Osteoblast (primary cell): ENCODE measurements around the gene TENM3. TPM values are rescaled to one million over a fixed set of nuclear protein-coding genes. Genes with fewer than 3 reads are reported as not detected.

Experiments used
- DNase-seq: peaks from one replicate; pipeline ENCODE4 v3.0.0; 2011; ENCODE audit warnings: low spot score, mixed read lengths; ENCODE audit not compliant: insufficient read length; ENCODE audit errors: missing footprints
- H2AFZ ChIP-seq: 2 replicates; pipeline ENCODE4 v1.6.0; 2011; ENCODE audit warnings: mild to moderate bottlenecking, low read length
- H3K27ac ChIP-seq: 2 replicates; pipeline ENCODE4 v1.5.1; 2011; ENCODE audit warnings: mild to moderate bottlenecking, low read depth, low read length, moderate library complexity
- H3K27me3 ChIP-seq: 2 replicates; pipeline ENCODE4 v1.6.0; 2012; ENCODE audit warnings: mild to moderate bottlenecking, control low read depth, inconsistent platforms, low read length, moderate library complexity; ENCODE audit not compliant: insufficient read depth
- H3K36me3 ChIP-seq: 2 replicates; pipeline ENCODE4 v1.5.1; 2011; ENCODE audit warnings: mild to moderate bottlenecking, low read length, control low read depth, moderate library complexity; ENCODE audit not compliant: insufficient read depth
- H3K4me1 ChIP-seq: 2 replicates; pipeline ENCODE4 v1.5.1; 2011; ENCODE audit warnings: mild to moderate bottlenecking, low read length, control low read depth, moderate library complexity; ENCODE audit not compliant: insufficient read depth
- H3K4me2 ChIP-seq: 2 replicates; pipeline ENCODE4 v1.6.0; 2011; ENCODE audit warnings: mild to moderate bottlenecking, low read length; ENCODE audit not compliant: insufficient read depth
- H3K4me3 ChIP-seq: fragments of 200-600 bp; sonication (generic); 3 replicates; pipeline ENCODE4 v1.5.1; 2012; ENCODE audit warnings: mild to moderate bottlenecking, low read length, inconsistent platforms; ENCODE audit not compliant: insufficient read depth
- H3K79me2 ChIP-seq: 2 replicates; pipeline ENCODE4 v1.6.0; 2012; ENCODE audit warnings: mild to moderate bottlenecking, low read length, control low read depth, inconsistent platforms; ENCODE audit not compliant: insufficient read depth
- H3K9me3 ChIP-seq: 2 replicates; pipeline ENCODE4 v1.5.1; 2011; ENCODE audit warnings: low read depth, low read length, control low read depth
- H4K20me1 ChIP-seq: 2 replicates; pipeline ENCODE4 v1.6.0; 2012; ENCODE audit warnings: mild to moderate bottlenecking, low read length, control low read depth; ENCODE audit not compliant: insufficient read depth
- CTCF ChIP-seq: IDR thresholded peaks from 2 replicates; pipeline ENCODE4 v1.5.1; 2011; ENCODE audit warnings: mild to moderate bottlenecking, low read depth, low read length, moderate library complexity; ENCODE audit errors: extremely low read depth
- total RNA-seq: library from RNA; depleted of rRNA; stranded (reverse); fragments of >200 nt; gene quantifications from 2 replicates; pipeline ENCODE4 v1.2.3, GENCODE V29; 2012

Gene TENM3
- total RNA-seq, 1 donor = 59.0 TPM

DNA sequence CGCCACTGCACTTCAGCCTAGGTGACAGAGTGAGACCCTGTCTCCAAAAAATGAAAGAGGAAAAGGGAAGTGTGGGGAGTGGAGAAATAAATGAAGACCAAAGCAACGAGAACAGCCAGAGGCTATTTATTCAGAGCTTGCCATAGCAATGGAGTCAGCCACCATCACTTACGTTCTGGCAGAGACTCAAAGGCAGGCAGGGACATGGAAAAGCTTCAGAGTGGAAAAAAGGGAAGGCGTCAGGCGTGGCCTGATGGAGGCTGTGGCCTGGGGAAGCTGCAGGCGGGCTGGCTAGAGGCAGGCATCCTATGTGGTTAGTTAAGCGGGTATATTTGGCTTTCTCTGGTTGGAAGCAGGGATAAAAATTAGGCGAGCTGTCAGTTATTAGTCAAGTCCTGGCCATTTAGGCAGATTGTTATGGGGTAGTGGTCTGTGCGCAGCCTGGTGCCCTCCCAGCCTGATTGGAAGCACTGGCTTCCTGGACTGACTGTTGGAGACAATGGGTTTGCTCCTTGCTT, 600.7 kb downstream of the TENM3 start:
- Histone ChIP-seq H3K9me3 (no peaks in the 10 kb centered on the region), H3K79me2 (no peaks in the 10 kb centered on the region), H3K27ac (no peak overlapping the region), H4K20me1 (no peaks in the 10 kb centered on the region), H3K4me2 (no peak overlapping the region), H3K4me3 (no peak overlapping the region), H3K4me1 (no peaks in the 10 kb centered on the region), H3K27me3 (peaks cover 9% of the 10 kb centered on the region), H3K36me3 (no peaks in the 10 kb centered on the region), H2AFZ (no peak overlapping the region)
- DNase-seq = no peak
- no peak for TF ChIP-seq CTCF

DNA sequence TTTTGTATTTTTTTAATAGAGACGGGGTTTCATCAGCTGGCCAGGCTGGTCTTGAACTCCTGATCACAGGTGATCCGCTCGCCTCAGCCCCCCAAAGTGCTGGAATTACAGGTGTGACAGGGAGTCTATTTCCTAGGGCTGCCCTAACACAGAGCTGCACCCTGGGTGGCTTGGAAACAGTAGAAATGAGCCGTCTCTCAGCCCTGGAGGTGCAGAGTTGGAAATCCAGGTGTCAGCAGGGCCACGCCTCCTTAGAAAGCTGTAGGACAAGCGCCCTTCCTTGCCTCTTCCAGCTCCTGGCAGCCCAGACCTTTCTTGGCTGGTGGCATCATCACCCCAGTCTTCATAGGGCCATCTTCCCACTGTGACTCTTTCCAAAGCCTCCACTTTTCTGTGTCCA, 602.4 kb downstream of the TENM3 start:
- no peaks in the 10 kb centered on the region for H3K79me2 ChIP-seq
- no peak overlapping the region for H3K4me3 ChIP-seq
- no peaks in the 10 kb centered on the region for H3K4me1 ChIP-seq
- no peak for DNase-seq
- no peaks in the 10 kb centered on the region for H4K20me1 ChIP-seq
- H3K36me3 ChIP-seq = no peaks in the 10 kb centered on the region
- TF ChIP-seq CTCF = no peak
- peaks cover 9% of the 10 kb centered on the region for H3K27me3 ChIP-seq
- no peak overlapping the region for H3K4me2 ChIP-seq
- H3K9me3 ChIP-seq = no peaks in the 10 kb centered on the region
- H3K27ac ChIP-seq = no peak overlapping the region
- H2AFZ ChIP-seq = no peak overlapping the region

- no peaks in the 10 kb centered on the region for H3K9me3 ChIP-seq
- no peaks in the 10 kb centered on the region for H3K4me1 ChIP-seq
- peaks cover 9% of the 10 kb centered on the region for H3K27me3 ChIP-seq
- no peak for TF ChIP-seq CTCF
- no peak overlapping the region for H3K4me2 ChIP-seq
- H3K79me2 ChIP-seq = no peaks in the 10 kb centered on the region
- no peaks in the 10 kb centered on the region for H3K36me3 ChIP-seq
- H3K4me3 ChIP-seq = no peak overlapping the region
- no peaks in the 10 kb centered on the region for H4K20me1 ChIP-seq
- H2AFZ ChIP-seq = no peak overlapping the region
- no peak overlapping the region for H3K27ac ChIP-seq
- no peak for DNase-seq
Measured at GRCh38 chr4:182846036-182846435, 602.8 kb downstream of the TENM3 start.

- no peaks in the 10 kb centered on the region for H3K4me1 ChIP-seq
- no peaks in the 10 kb centered on the region for H3K9me3 ChIP-seq
- H3K27me3 ChIP-seq = peaks cover 9% of the 10 kb centered on the region
- H3K4me3 ChIP-seq = no peak overlapping the region
- H4K20me1 ChIP-seq = no peaks in the 10 kb centered on the region
- no peak for DNase-seq
- H3K79me2 ChIP-seq = no peaks in the 10 kb centered on the region
- no peak overlapping the region for H3K4me2 ChIP-seq
- no peak for TF ChIP-seq CTCF
- H3K36me3 ChIP-seq = no peaks in the 10 kb centered on the region
- H2AFZ ChIP-seq = no peak overlapping the region
- no peak overlapping the region for H3K27ac ChIP-seq
Measured at GRCh38 chr4:182847576-182848450, 604.6 kb downstream of the TENM3 start.
